Middle frontal gyrus (tissue), 1 donor: ENCODE measurements around the gene SPPL3.

Experiments
- DNase-seq: peaks from one replicate; pipeline ENCODE4 v3.0.0-alpha.2; 2015; ENCODE audit warnings: low spot score; ENCODE audit errors: extremely low spot score

SPPL3 gene

DNA sequence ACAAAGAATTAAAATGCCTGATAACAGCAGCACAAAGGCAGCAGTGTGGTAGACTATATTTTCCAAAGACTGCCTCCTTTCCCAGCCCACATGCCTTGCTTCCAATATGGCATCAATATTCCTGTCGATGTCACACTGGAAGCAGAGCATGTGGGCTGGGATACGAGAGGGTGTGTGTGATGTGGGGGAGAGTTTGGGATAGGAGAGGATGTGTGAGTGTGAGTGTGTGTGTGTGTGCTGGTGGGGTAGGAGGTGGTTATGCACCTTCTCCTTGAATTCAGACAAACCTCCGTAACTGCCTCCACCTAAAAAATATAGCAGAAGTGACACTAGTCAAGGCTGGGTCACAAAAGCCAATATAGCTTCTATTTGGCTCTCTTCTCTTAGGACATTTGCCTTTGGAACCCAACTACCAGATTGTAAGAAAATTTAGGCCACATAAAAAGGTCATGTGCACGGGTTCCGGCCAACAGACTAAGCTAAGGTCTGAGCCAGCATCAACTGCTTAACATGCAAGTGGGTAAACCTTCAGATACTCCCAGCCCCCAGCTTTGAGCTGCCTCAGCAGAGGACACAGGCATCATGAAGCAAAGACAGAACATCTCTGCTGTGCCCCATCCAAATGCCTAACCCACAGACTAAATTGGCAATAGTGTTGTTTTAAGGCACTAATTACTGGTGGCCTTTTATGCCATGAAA lies 29.5 kb downstream of the SPPL3 start:
- DNase-seq, result no peak

GRCh38 chr12:120873226-120873625 lies 30.9 kb downstream of the SPPL3 start:
- DNase-seq, result no peak

GRCh38 chr12:120872487-120872886 lies 31.7 kb downstream of the SPPL3 start:
- DNase-seq, result no peak

DNA sequence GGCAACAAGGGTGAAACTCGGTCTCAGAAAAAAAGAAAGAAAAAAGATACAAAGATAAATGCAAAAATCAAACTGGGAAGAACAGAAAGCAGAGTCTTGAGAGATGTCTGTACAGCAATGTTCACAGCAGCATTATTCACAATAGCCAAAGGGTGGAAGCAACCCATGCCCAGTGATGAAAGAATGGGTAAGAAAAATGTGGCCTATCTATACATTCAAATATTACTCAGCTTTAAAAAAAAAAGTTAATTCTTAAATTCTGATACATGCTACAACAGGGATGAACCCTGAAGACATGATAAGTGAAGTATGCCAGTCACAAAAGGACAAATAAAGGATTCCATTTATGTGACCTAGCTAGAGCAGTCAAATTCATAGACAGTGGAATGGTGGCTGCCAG lies 33.7 kb downstream of the SPPL3 start:
- no peak for DNase-seq

GRCh38 chr12:120869376-120869775 lies 34.8 kb downstream of the SPPL3 start:
- DNase-seq, result no peak

GRCh38 chr12:120866108-120866507 lies 38.0 kb downstream of the SPPL3 start:
- DNase-seq, result no peak

DNA sequence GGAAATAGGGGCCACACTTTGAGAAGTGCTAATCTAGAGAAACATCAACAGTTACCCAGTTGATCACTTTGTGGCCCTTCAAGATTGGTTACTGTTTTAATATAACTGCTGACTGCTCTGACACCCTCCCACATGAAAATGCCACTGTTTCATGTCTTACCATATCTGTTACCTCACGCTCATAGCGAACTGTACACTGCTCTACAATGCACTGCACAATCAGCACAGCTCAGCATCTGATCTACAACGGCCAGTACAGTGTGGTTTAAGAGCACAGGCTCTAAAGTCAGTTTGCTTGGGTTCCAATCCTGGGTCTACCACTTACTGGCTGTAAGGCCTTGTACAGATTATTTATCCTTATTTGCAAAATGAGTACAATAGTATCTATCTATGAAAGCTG lies 39.1 kb downstream of the SPPL3 start:
- DNase-seq, result no peak

- DNase-seq, result no peak
Observed at GRCh38 chr12:120862664-120863063, 41.5 kb downstream of the SPPL3 start.

DNA sequence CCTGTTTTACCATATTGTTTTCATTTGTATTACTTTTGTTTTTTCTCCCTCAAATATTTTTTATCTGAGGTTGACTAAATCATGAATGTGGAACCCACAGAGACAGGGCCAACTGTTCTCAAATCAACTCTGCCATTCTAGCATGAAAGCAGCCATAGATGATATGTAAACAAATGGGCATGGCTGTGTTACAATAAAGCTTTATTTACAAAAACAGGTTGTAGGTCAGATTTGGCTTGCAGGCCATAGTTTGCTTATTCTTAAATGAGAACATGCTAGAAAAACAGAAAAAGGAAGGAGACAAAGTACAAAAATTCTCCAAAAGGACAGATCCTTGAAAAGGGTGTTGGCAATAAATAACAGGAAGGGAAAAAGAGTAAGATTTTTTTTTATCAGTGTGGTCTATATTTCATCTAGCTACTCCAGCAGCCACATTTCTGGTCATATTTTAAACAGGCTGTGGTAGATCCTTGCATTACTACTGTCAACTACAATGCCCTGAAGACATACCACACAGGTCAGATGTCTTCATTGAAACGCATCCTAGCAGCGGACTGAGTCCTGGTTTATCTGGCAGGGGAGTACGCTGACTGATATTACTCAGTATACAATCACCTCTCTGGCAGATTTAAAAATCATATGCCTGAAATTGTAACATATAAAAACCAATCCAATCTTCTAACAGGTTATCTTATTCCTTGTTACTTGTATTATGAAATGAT lies 42.9 kb downstream of the SPPL3 start:
- DNase-seq, result no peak

- no peak for DNase-seq
Observed at GRCh38 chr12:120858306-120859088, 45.7 kb downstream of the SPPL3 start.

- DNase-seq, result no peak
Observed at GRCh38 chr12:120856980-120857379, 47.2 kb downstream of the SPPL3 start.

GRCh38 chr12:120855823-120856588 lies 48.2 kb downstream of the SPPL3 start:
- DNase-seq, result no peak

DNA sequence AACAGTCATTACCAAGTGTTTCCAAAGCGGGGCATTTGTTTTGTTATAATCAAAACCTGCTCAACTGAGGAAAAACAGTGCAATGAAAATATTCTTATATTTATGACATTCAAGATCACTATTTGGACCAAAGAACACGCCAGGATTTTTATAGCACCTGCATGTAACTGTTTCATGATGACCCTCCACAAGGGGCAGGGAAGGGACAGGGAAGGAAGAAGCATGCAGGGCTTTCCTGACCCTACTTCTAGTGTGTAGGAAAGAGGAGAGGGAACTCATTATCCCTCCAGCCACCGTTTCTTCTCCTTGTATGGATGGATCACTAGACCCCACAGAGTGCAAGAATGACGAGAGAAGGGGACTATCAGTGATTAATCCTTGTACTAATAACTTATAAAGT lies 49.4 kb downstream of the SPPL3 start:
- no peak for DNase-seq

DNA sequence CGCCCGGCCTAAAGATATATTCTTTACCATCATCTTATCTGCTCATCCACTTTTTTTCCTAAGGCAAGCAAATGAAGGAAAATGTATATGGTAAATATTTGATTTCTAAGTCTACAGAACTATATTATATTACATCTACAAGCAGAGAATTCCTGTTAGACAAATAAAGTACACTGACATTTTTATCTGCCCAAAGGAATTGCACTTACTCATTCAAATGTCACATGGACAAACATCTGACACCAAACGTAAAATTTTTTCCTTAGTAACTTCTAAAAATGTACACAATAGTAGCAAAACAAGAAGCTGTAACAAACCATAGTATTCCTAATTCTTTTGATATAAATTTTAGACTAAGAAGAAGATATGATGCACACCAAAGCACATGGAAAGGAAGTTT lies 51.0 kb downstream of the SPPL3 start:
- no peak for DNase-seq

- DNase-seq, result no peak
Observed at GRCh38 chr12:120851944-120852343, 52.2 kb downstream of the SPPL3 start.

- DNase-seq, result no peak
Observed at GRCh38 chr12:120851444-120851843, 52.7 kb downstream of the SPPL3 start.

DNA sequence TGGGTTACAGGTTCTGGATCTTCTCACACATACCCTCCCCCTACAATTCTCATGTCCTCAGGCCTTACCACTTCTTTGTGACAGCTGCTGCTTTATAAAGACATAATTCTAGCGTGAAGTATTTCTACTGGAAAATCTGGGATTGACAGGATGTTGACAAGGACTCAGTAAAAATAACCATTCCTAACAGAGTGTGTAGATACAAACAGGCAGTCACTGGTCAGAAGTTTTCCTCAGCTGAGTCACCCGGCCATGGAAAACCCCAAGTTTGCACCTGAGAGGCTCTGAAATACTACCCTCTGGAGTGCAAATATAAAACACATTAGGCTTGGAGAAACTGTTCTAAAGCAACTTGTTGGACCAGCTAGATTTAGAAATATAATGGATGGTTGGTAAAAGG lies 54.4 kb downstream of the SPPL3 start:
- no peak for DNase-seq

GRCh38 chr12:120847814-120848213 lies 56.3 kb downstream of the SPPL3 start:
- no peak for DNase-seq

GRCh38 chr12:120847392-120847791 lies 56.8 kb downstream of the SPPL3 start:
- no peak for DNase-seq

- no peak for DNase-seq
Observed at GRCh38 chr12:120846721-120847120, 57.4 kb downstream of the SPPL3 start.

DNA sequence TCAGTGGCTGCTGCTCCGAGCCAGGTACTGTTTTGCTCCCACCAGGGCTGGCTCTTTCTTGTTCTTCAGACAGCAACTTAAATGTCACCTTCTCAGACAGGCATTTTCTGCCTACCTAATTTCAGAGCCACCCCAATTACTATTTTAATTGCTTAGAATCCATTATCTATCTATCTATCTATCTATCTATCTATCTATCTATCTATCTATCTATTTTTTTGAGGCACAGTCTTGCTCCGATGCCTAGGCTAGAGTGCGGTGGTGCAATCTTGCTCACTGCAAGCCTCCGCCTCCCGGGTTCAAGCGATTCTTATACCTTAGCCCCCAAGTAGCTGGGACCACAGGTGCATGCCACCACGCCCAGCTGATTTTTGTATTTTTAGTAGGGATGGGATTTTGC lies 58.5 kb downstream of the SPPL3 start:
- no peak for DNase-seq
